Osteoblast (primary cell): ENCODE measurements around the gene TRIM25. TPM values are rescaled to one million over a fixed set of nuclear protein-coding genes. Genes with fewer than 3 reads are reported as not detected.

Source experiments
- DNase-seq: peaks from one replicate; pipeline ENCODE4 v3.0.0; 2011; ENCODE audit warnings: low spot score, mixed read lengths; ENCODE audit not compliant: insufficient read length; ENCODE audit errors: missing footprints
- H2AFZ ChIP-seq: 2 replicates; pipeline ENCODE4 v1.6.0; 2011; ENCODE audit warnings: mild to moderate bottlenecking, low read length
- H3K27ac ChIP-seq: 2 replicates; pipeline ENCODE4 v1.5.1; 2011; ENCODE audit warnings: mild to moderate bottlenecking, low read depth, low read length, moderate library complexity
- H3K27me3 ChIP-seq: 2 replicates; pipeline ENCODE4 v1.6.0; 2012; ENCODE audit warnings: mild to moderate bottlenecking, control low read depth, inconsistent platforms, low read length, moderate library complexity; ENCODE audit not compliant: insufficient read depth
- H3K36me3 ChIP-seq: 2 replicates; pipeline ENCODE4 v1.5.1; 2011; ENCODE audit warnings: mild to moderate bottlenecking, low read length, control low read depth, moderate library complexity; ENCODE audit not compliant: insufficient read depth
- H3K4me1 ChIP-seq: 2 replicates; pipeline ENCODE4 v1.5.1; 2011; ENCODE audit warnings: mild to moderate bottlenecking, low read length, control low read depth, moderate library complexity; ENCODE audit not compliant: insufficient read depth
- H3K4me2 ChIP-seq: 2 replicates; pipeline ENCODE4 v1.6.0; 2011; ENCODE audit warnings: mild to moderate bottlenecking, low read length; ENCODE audit not compliant: insufficient read depth
- H3K4me3 ChIP-seq: fragments of 200-600 bp; sonication (generic); 3 replicates; pipeline ENCODE4 v1.5.1; 2012; ENCODE audit warnings: mild to moderate bottlenecking, low read length, inconsistent platforms; ENCODE audit not compliant: insufficient read depth
- H3K79me2 ChIP-seq: 2 replicates; pipeline ENCODE4 v1.6.0; 2012; ENCODE audit warnings: mild to moderate bottlenecking, low read length, control low read depth, inconsistent platforms; ENCODE audit not compliant: insufficient read depth
- H3K9me3 ChIP-seq: 2 replicates; pipeline ENCODE4 v1.5.1; 2011; ENCODE audit warnings: low read depth, low read length, control low read depth
- H4K20me1 ChIP-seq: 2 replicates; pipeline ENCODE4 v1.6.0; 2012; ENCODE audit warnings: mild to moderate bottlenecking, low read length, control low read depth; ENCODE audit not compliant: insufficient read depth
- total RNA-seq: library from RNA; depleted of rRNA; stranded (reverse); fragments of >200 nt; gene quantifications from 2 replicates; pipeline ENCODE4 v1.2.3, GENCODE V29; 2012
- TF ChIP-seq, protein P1 (sequence below): IDR thresholded peaks from 2 replicates; pipeline ENCODE4 v1.5.1; 2011; ENCODE audit warnings: mild to moderate bottlenecking, low read depth, low read length, moderate library complexity; ENCODE audit errors: extremely low read depth

Gene TRIM25
- total RNA-seq, 1 donor = 49.9 TPM

- Histone ChIP-seq H3K36me3 (peaks cover 8% of the 10 kb centered on the region), H3K4me3 (peak overlapping the region; percentile 83), H3K79me2 (peaks cover 64% of the 10 kb centered on the region), H3K4me1 (peaks cover 32% of the 10 kb centered on the region), H2AFZ (peak overlapping the region; percentile 80), H3K27ac (peak overlapping the region; percentile 68), H3K4me2 (peak overlapping the region; percentile 92), H3K27me3 (no peaks in the 10 kb centered on the region), H4K20me1 (peaks cover 14% of the 10 kb centered on the region), H3K9me3 (no peaks in the 10 kb centered on the region)
- TF ChIP-seq, protein P1, sequence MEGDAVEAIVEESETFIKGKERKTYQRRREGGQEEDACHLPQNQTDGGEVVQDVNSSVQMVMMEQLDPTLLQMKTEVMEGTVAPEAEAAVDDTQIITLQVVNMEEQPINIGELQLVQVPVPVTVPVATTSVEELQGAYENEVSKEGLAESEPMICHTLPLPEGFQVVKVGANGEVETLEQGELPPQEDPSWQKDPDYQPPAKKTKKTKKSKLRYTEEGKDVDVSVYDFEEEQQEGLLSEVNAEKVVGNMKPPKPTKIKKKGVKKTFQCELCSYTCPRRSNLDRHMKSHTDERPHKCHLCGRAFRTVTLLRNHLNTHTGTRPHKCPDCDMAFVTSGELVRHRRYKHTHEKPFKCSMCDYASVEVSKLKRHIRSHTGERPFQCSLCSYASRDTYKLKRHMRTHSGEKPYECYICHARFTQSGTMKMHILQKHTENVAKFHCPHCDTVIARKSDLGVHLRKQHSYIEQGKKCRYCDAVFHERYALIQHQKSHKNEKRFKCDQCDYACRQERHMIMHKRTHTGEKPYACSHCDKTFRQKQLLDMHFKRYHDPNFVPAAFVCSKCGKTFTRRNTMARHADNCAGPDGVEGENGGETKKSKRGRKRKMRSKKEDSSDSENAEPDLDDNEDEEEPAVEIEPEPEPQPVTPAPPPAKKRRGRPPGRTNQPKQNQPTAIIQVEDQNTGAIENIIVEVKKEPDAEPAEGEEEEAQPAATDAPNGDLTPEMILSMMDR = no peak
- DNase-seq = no peak
Observed at GRCh38 chr17:56913000-56913311, 893 bp downstream of the TRIM25 start.

DNA sequence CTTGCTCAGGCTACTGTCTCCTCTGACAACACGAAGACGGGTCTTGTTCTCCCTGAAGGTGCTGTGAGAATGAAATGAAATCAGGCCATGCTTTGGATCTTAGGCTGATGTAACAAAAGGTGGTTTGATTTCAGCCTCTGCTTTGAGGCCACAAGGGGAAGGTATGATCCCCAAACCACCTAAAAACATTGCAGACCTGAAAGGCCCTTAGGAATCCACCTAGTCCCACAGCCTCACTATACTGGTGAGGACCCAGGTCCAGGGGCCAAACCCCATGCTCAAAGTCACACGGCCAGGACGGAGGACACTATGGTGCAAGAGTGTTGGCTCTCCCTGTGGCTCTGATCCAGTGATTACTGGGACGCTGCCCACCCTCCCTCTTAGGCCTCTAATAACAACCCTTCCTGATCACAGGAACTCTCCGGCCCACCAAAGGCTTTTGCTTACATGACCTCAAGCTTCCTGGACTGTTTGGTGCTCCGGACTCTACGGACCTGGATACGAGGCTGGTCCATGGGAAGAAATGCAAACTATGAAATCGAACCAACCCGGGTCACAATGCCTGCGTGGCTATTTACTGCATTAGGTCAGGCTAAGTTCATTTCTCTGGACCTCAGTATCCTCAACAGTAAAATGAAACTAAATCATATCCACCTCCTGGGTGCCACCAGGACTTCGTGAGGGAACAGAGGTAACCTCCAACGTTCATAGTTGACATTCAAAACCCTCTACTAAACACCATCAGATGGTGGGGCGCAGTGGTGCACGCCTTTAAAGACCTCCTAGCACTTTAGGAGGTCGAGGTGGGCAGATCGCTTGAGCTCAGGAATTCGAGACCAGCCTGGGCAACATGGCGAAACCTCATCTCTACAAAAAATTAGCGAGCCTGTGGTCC, 1.5 kb downstream of the TRIM25 start:
- Histone ChIP-seq H3K4me3 (peak overlapping the region; percentile 83), H3K36me3 (peaks cover 14% of the 10 kb centered on the region), H4K20me1 (peaks cover 14% of the 10 kb centered on the region), H3K4me2 (peak overlapping the region; percentile 92), H3K79me2 (peaks cover 64% of the 10 kb centered on the region), H3K9me3 (no peaks in the 10 kb centered on the region), H3K27me3 (no peaks in the 10 kb centered on the region), H2AFZ (peak overlapping the region; percentile 80), H3K27ac (peak overlapping the region; percentile 68), H3K4me1 (peaks cover 32% of the 10 kb centered on the region)
- no peak for DNase-seq
- TF ChIP-seq, protein P1 = no peak

DNA sequence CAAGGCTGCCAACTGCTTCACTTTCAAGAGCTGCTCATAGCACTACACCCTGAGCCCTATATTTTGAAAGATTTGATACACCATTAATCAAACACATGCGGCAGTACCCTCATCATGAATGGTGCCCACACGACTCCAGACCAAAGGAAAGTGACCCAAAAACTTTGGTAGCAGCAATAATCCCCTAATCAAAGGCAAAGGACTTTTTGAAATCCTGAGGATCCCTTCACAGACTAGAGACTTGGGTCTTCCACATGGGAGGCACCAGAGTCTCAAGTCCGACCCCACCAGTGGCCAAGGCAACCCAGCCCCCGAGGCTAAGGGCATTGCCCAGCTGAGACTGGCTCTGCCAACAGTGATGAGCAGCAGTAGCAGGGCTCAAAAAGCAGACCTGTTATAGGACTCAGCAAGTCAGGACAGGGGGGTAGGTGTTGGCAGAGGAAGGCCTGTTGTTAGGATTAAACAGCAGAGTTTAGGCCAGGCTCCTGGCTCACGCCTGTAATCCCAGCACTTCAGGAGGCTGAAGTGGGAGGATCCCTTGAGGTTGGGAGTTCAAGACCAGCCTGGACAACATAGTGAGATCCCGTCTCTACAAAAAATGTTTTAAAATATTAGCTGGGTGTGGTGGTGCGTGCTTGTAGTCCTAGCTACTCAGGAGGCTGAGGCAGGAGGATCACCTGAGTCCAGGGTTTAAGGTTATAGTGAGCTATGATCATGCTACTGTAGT, 3.2 kb downstream of the TRIM25 start:
- peaks cover 14% of the 10 kb centered on the region for H4K20me1 ChIP-seq
- H2AFZ ChIP-seq = no peak overlapping the region
- H3K27me3 ChIP-seq = no peaks in the 10 kb centered on the region
- H3K4me3 ChIP-seq = no peak overlapping the region
- H3K9me3 ChIP-seq = no peaks in the 10 kb centered on the region
- H3K27ac ChIP-seq = no peak overlapping the region
- peaks cover 28% of the 10 kb centered on the region for H3K36me3 ChIP-seq
- H3K79me2 ChIP-seq = peaks cover 64% of the 10 kb centered on the region
- DNase-seq = no peak
- H3K4me1 ChIP-seq = peaks cover 26% of the 10 kb centered on the region
- H3K4me2 ChIP-seq = peak overlapping the region; percentile 29
- TF ChIP-seq, protein P1 = no peak
